ENCODE results near the gene WDCP.

DNA sequence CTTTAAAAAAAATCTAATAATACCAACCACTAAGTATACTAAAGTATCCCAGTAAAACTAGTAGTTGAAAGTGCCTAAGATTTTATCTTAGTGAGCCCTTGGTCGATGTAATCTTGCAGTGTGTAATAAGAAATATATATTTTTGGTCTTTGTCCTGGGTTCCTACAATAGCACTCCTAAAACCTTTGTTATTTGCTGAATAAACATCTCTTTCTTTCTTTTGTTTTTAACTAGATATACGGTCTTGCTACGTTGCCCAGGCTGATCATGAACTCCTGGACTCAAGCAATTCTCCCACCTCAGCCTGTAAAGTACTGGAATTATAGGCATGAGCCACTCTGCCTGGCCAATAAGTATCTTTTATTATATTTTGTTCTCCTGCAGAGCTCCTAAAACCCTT is 39.8 kb upstream of the WDCP start:
- TF ChIP-seq, protein P1, sequence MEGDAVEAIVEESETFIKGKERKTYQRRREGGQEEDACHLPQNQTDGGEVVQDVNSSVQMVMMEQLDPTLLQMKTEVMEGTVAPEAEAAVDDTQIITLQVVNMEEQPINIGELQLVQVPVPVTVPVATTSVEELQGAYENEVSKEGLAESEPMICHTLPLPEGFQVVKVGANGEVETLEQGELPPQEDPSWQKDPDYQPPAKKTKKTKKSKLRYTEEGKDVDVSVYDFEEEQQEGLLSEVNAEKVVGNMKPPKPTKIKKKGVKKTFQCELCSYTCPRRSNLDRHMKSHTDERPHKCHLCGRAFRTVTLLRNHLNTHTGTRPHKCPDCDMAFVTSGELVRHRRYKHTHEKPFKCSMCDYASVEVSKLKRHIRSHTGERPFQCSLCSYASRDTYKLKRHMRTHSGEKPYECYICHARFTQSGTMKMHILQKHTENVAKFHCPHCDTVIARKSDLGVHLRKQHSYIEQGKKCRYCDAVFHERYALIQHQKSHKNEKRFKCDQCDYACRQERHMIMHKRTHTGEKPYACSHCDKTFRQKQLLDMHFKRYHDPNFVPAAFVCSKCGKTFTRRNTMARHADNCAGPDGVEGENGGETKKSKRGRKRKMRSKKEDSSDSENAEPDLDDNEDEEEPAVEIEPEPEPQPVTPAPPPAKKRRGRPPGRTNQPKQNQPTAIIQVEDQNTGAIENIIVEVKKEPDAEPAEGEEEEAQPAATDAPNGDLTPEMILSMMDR (IDR thresholded peaks at IDR 0.05), result no peak
- TF ChIP-seq, protein P2, sequence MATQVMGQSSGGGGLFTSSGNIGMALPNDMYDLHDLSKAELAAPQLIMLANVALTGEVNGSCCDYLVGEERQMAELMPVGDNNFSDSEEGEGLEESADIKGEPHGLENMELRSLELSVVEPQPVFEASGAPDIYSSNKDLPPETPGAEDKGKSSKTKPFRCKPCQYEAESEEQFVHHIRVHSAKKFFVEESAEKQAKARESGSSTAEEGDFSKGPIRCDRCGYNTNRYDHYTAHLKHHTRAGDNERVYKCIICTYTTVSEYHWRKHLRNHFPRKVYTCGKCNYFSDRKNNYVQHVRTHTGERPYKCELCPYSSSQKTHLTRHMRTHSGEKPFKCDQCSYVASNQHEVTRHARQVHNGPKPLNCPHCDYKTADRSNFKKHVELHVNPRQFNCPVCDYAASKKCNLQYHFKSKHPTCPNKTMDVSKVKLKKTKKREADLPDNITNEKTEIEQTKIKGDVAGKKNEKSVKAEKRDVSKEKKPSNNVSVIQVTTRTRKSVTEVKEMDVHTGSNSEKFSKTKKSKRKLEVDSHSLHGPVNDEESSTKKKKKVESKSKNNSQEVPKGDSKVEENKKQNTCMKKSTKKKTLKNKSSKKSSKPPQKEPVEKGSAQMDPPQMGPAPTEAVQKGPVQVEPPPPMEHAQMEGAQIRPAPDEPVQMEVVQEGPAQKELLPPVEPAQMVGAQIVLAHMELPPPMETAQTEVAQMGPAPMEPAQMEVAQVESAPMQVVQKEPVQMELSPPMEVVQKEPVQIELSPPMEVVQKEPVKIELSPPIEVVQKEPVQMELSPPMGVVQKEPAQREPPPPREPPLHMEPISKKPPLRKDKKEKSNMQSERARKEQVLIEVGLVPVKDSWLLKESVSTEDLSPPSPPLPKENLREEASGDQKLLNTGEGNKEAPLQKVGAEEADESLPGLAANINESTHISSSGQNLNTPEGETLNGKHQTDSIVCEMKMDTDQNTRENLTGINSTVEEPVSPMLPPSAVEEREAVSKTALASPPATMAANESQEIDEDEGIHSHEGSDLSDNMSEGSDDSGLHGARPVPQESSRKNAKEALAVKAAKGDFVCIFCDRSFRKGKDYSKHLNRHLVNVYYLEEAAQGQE (IDR thresholded peaks at IDR 0.05; ENCODE audit: insufficient read depth in 1 of 2, low read depth in 2 of 2, low read length in 1 of 2), result no peak

Measured in Panc1 (cell line).